NCI-H82 (cell line): ENCODE data around the gene SCAMP1.
"Not testable (repeated sequence)": the region's sequence is repeated elsewhere in the genome, so short reads cannot be mapped to it uniquely, and the experiment has no call there.

Experiments used
- DNase-seq: peaks from one replicate; lab custom pipeline; 2025; lab: John Stamatoyannopoulos, UW

The SCAMP1 gene

GRCh38 chr5:78361631-78361993 is 1.2 kb downstream of the SCAMP1 start:
- no peak for DNase-seq

GRCh38 chr5:78362220-78362619 is 1.8 kb downstream of the SCAMP1 start:
- DNase-seq: no peak

GRCh38 chr5:78364005-78364404 is 3.6 kb downstream of the SCAMP1 start:
- no peak for DNase-seq

- DNase-seq: peak; percentile 34
Measured at GRCh38 chr5:78367318-78367991, 7.0 kb downstream of the SCAMP1 start.

- no peak for DNase-seq
Measured at GRCh38 chr5:78369680-78370079, 9.3 kb downstream of the SCAMP1 start.

- no peak for DNase-seq
Measured at GRCh38 chr5:78373231-78373630, 12.8 kb downstream of the SCAMP1 start.

- DNase-seq: no peak
Measured at GRCh38 chr5:78376315-78376714, 15.9 kb downstream of the SCAMP1 start.

GRCh38 chr5:78377056-78377717 is 16.8 kb downstream of the SCAMP1 start:
- DNase-seq: no peak

GRCh38 chr5:78377718-78378105 is 17.3 kb downstream of the SCAMP1 start:
- DNase-seq: no peak

GRCh38 chr5:78387468-78388153 is 27.2 kb downstream of the SCAMP1 start:
- DNase-seq: no peak

GRCh38 chr5:78391357-78391756 is 30.9 kb downstream of the SCAMP1 start:
- not testable (repeated sequence) for DNase-seq

GRCh38 chr5:78397831-78398230 is 37.4 kb downstream of the SCAMP1 start:
- no peak for DNase-seq

GRCh38 chr5:78399116-78399515 is 38.7 kb downstream of the SCAMP1 start:
- DNase-seq: no peak

GRCh38 chr5:78404682-78405293 is 44.4 kb downstream of the SCAMP1 start:
- no peak for DNase-seq

- DNase-seq: no peak
Measured at GRCh38 chr5:78405829-78406750, 45.7 kb downstream of the SCAMP1 start.

- no peak for DNase-seq
Measured at GRCh38 chr5:78407458-78407857, 47.0 kb downstream of the SCAMP1 start.

GRCh38 chr5:78411586-78411985 is 51.2 kb downstream of the SCAMP1 start:
- DNase-seq: no peak

GRCh38 chr5:78416677-78417425 is 56.4 kb downstream of the SCAMP1 start:
- no peak for DNase-seq

- no peak for DNase-seq
Measured at GRCh38 chr5:78419396-78419795, 59.0 kb downstream of the SCAMP1 start.

GRCh38 chr5:78420548-78420947 is 60.1 kb downstream of the SCAMP1 start:
- no peak for DNase-seq

- no peak for DNase-seq
Measured at GRCh38 chr5:78424665-78425064, 64.2 kb downstream of the SCAMP1 start.
